ENCODE measurements around the gene SHOC2. TPM values are rescaled to one million over a fixed set of nuclear protein-coding genes. Genes with fewer than 3 reads are reported as not detected.

Gene SHOC2
- total and polyA plus RNA-seq, 9 of the 15 experiments (the other 6 are each of a cell fraction or from before 2014, with no cell fraction given), result 9.2 to 17.5 (median 14.9) TPM

GRCh38 chr10:110985497-110986275, 66.3 kb downstream of the SHOC2 start:
- ATAC-seq, result no peak
- BruUV-seq (replicated peaks), result no TSS peak
- no peak overlapping the region for H2AFZ ChIP-seq (ENCODE audit: low read depth, low read length)
- in situ Hi-C loops (cut with MboI), result no loop called here
- peaks cover 6% of the 10 kb centered on the region; the same call in 2 of the 3 replicates for H3K36me3 ChIP-seq (ENCODE audit: control insufficient read depth, insufficient read depth, low read length)
- no peak for DNase-seq (ENCODE audit: extremely low read depth in 1 of 4, low spot score in 3 of 4)
- intact Hi-C loops (cut with micrococcal nuclease), result no loop called here
- H3K4me2 ChIP-seq (ENCODE audit: insufficient read depth, low read length), result no peak overlapping the region
- POLR2A ChIA-PET, result interaction anchor here (0.7 kb wide), 1 partner anchor 12 kb away, joined by 3 read pairs; no protein-coding TSS in a partner anchor
- H3K27me3 ChIP-seq (ENCODE audit: control insufficient read depth in 2 of 2, insufficient read depth in 2 of 2, low read length in 2 of 2), result no peaks in the 10 kb centered on the region
- no peaks in the 10 kb centered on the region for H4K20me1 ChIP-seq (replicated peaks; ENCODE audit: control insufficient read depth, insufficient read depth, low read length)
- no peaks in the 10 kb centered on the region; a peak in 1 of 5 replicates for H3K4me1 ChIP-seq (replicated peaks in 1 of 2; ENCODE audit: control insufficient read depth in 2 of 2, insufficient read depth in 2 of 2, low read length in 2 of 2)
- CTCF ChIA-PET (ENCODE audit: low intra/inter-chr PET ratio), result no interaction called here
- H3K79me2 ChIP-seq (ENCODE audit: control insufficient read depth, insufficient read depth, low read length), result peaks cover 21% of the 10 kb centered on the region
- no peak overlapping the region for H3K27ac ChIP-seq (ENCODE audit: extremely low read depth, low read depth, low read length)
- H3K9me1 ChIP-seq (ENCODE audit: control insufficient read depth, insufficient read depth, low read length), result no peaks in the 10 kb centered on the region
- H3K9ac ChIP-seq (ENCODE audit: insufficient read depth in 1 of 2, low read depth in 2 of 2, low read length in 2 of 2), result no peak overlapping the region
- no peaks in the 10 kb centered on the region for H3K9me3 ChIP-seq (replicated peaks; ENCODE audit: control insufficient read depth, insufficient read depth, low read depth, low read length)
- WGBS (ENCODE audit: insufficient coverage, low coverage, missing lambda C conversion rate), result 86% methylated on average over 2 of the region's 2 CpGs
- H3K4me3 ChIP-seq, result no peak overlapping the region
- no peak for FAIRE-seq
- TF ChIP-seq ZNF431 (CRISPR knock-in tag; IDR thresholded peaks at IDR 0.05), result no peak
- TF ChIP-seq, protein P1, sequence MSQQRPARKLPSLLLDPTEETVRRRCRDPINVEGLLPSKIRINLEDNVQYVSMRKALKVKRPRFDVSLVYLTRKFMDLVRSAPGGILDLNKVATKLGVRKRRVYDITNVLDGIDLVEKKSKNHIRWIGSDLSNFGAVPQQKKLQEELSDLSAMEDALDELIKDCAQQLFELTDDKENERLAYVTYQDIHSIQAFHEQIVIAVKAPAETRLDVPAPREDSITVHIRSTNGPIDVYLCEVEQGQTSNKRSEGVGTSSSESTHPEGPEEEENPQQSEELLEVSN (IDR thresholded peaks at IDR 0.05; ENCODE audit: borderline replicate concordance in 1 of 2, extremely low read depth in 1 of 2, insufficient read depth in 1 of 2, insufficient read length in 1 of 2, low read depth in 1 of 2, low read length in 1 of 2, poor library complexity in 1 of 2, severe bottlenecking in 1 of 2), result no peak
- TF ChIP-seq, protein P2, sequence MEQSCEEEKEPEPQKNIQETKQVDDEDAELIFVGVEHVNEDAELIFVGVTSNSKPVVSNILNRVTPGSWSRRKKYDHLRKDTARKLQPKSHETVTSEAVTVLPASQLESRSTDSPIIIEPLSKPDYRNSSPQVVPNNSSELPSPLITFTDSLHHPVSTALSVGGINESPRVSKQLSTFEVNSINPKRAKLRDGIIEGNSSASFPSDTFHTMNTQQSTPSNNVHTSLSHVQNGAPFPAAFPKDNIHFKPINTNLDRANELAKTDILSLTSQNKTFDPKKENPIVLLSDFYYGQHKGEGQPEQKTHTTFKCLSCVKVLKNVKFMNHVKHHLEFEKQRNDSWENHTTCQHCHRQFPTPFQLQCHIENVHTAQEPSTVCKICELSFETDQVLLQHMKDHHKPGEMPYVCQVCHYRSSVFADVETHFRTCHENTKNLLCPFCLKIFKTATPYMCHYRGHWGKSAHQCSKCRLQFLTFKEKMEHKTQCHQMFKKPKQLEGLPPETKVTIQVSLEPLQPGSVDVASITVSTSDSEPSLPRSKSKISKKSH (CRISPR knock-in tag; IDR thresholded peaks at IDR 0.05), result no peak
- no peak for TF ChIP-seq E2F4 (CRISPR knock-in tag; IDR thresholded peaks at IDR 0.05; ENCODE audit: low read depth)
- TF ChIP-seq, protein P3, sequence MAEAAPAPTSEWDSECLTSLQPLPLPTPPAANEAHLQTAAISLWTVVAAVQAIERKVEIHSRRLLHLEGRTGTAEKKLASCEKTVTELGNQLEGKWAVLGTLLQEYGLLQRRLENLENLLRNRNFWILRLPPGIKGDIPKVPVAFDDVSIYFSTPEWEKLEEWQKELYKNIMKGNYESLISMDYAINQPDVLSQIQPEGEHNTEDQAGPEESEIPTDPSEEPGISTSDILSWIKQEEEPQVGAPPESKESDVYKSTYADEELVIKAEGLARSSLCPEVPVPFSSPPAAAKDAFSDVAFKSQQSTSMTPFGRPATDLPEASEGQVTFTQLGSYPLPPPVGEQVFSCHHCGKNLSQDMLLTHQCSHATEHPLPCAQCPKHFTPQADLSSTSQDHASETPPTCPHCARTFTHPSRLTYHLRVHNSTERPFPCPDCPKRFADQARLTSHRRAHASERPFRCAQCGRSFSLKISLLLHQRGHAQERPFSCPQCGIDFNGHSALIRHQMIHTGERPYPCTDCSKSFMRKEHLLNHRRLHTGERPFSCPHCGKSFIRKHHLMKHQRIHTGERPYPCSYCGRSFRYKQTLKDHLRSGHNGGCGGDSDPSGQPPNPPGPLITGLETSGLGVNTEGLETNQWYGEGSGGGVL (CRISPR knock-in tag; IDR thresholded peaks at IDR 0.05), result no peak
- TF ChIP-seq TRIM24 (IDR thresholded peaks at IDR 0.05), result no peak
- TF ChIP-seq SFPQ (IDR thresholded peaks at IDR 0.05; ENCODE audit: low read depth, low read length), result no peak
- no peak for TF ChIP-seq RFX1 (IDR thresholded peaks at IDR 0.05)
- TF ChIP-seq NR2C1 (IDR thresholded peaks at IDR 0.05), result no peak
- TF ChIP-seq NR2C1 (tag; IDR thresholded peaks at IDR 0.05), result no peak
- TF ChIP-seq, protein P4, sequence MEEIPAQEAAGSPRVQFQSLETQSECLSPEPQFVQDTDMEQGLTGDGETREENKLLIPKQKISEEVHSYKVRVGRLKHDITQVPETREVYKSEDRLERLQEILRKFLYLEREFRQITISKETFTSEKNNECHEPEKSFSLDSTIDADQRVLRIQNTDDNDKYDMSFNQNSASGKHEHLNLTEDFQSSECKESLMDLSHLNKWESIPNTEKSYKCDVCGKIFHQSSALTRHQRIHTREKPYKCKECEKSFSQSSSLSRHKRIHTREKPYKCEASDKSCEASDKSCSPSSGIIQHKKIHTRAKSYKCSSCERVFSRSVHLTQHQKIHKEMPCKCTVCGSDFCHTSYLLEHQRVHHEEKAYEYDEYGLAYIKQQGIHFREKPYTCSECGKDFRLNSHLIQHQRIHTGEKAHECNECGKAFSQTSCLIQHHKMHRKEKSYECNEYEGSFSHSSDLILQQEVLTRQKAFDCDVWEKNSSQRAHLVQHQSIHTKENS (CRISPR knock-in tag; IDR thresholded peaks at IDR 0.05), result no peak

Data from K562 (cell line).